Kidney (tissue), 14 donors: Measurements from ENCODE around the gene MRPS10. TPM values are rescaled to one million over a fixed set of nuclear protein-coding genes. Genes with fewer than 3 reads are reported as not detected.

Experiments used
- DNase-seq, 5 donors: peaks; one replicate each; pipeline ENCODE4 v3.0.0-alpha.2; 2013 to 2020
- FAIRE-seq: peaks from 2 replicates; lab custom pipeline; 2012; peaks lifted over from hg19 to GRCh38; lab: Jason Lieb, UNC
- H3K27ac ChIP-seq, 2 donors: one replicate each; pipeline ENCODE4 v1.7.0; 2013; ENCODE audit warnings: low read depth in 2 of 2, low read length in 2 of 2, inconsistent platforms in 1 of 2
- H3K27me3 ChIP-seq: one replicate; pipeline ENCODE4 v1.7.1; 2013; ENCODE audit warnings: low read length, inconsistent platforms; ENCODE audit not compliant: control insufficient read depth, insufficient read depth
- H3K36me3 ChIP-seq, 3 donors: one replicate each; pipeline versions ENCODE4 v1.7.0 to v1.7.1; 2013; ENCODE audit warnings: low read length in 3 of 3, control low read depth in 1 of 3, inconsistent platforms in 1 of 3; ENCODE audit not compliant: insufficient read depth in 3 of 3, control insufficient read depth in 2 of 3
- H3K4me1 ChIP-seq, 3 donors: one replicate each; pipeline versions ENCODE4 v1.7.0 to v1.7.1; 2013; ENCODE audit warnings: low read length in 3 of 3, inconsistent platforms in 1 of 3, low read depth in 1 of 3; ENCODE audit not compliant: control insufficient read depth in 2 of 3, insufficient read depth in 2 of 3
- H3K4me3 ChIP-seq, 3 donors: one replicate each; pipeline versions ENCODE4 v1.7.0 to v1.8.1; 2013; ENCODE audit warnings: low read length in 3 of 3, control low read depth in 1 of 3, inconsistent platforms in 1 of 3
- H3K9ac ChIP-seq, 3 donors: one replicate each; pipeline versions ENCODE4 v1.7.0 to v1.7.1; 2013; ENCODE audit warnings: low read length in 3 of 3, control low read depth in 1 of 3, inconsistent platforms in 1 of 3
- H3K9me3 ChIP-seq, 3 donors: one replicate each; pipeline versions ENCODE4 v1.7.0 to v1.7.1; 2013; ENCODE audit warnings: low read length in 3 of 3, control low read depth in 1 of 3, inconsistent platforms in 1 of 3; ENCODE audit not compliant: control insufficient read depth in 2 of 3, insufficient read depth in 1 of 3
- CTCF ChIP-seq: IDR thresholded peaks from 3 replicates; pipeline ENCODE4 v1.5.1; 2012; ENCODE audit warnings: mild to moderate bottlenecking, moderate library complexity, borderline replicate concordance; ENCODE audit not compliant: insufficient read depth; ENCODE audit errors: extremely low read depth
- intact Hi-C: fragments of 100-400 bp; cut with DNase I; formaldehyde crosslinking; loops from one replicate; pipeline ENCODE4 v1.11.1; 2022
- polyA plus RNA-seq: library from polyadenylated mRNA; stranded (reverse); fragments of 350-450 nt; fragmentation: Illumina TruSeq; extraction: RNeasy Lipid Tissue Mini Kit (QIAGEN cat#74804); gene quantifications from one replicate; pipeline ENCODE4 v1.2.3, GENCODE V29; 2014; ENCODE audit warnings: low read depth, low replicate concordance; ENCODE audit not compliant: insufficient read depth
- total RNA-seq: library from RNA; stranded (reverse); fragmentation: NEBNext Ultra II Directional; extraction: Animal tissue kit (Norgen Biotek cat#: 25700); gene quantifications from one replicate; pipeline ENCODE4 v1.2.1, GENCODE V29; 2021
- donor health status: control.
- donor health status: control.
- donor health status: control.
- donor health status: control.
- donor health status: control.
- donor health status: DM: yes; HTN: yes; CAD: no.
- donor health status: Normal renal cell carcinoma (clear cell type).

The MRPS10 gene
- total and polyA plus RNA-seq, 2 donors from 2014 or later, result 28.0 to 39.6 TPM

- no peak for TF ChIP-seq CTCF
- no peaks in the 10 kb centered on the region for H3K27me3 ChIP-seq
- peaks cover 0 to 9% (median 0%) of the 10 kb centered on the region in 3 donors for H3K4me1 ChIP-seq
- FAIRE-seq (no peak), DNase-seq (peak in 1 of 5 donors; percentile 85)
- peaks cover 0 to 2% (median 0%) of the 10 kb centered on the region in 3 donors for H3K36me3 ChIP-seq
- intact Hi-C loops, result no loop called here
- H3K27ac ChIP-seq, result peak overlapping the region in 1 of 2 donors; percentile 41
- H3K4me3 ChIP-seq, result no peak overlapping the region
- H3K9ac ChIP-seq, result no peak overlapping the region
- H3K9me3 ChIP-seq, result no peaks in the 10 kb centered on the region
Observed at GRCh38 chr6:42259286-42259685, 41.6 kb upstream of the MRPS10 start.

GRCh38 chr6:42257614-42258013 is 40.0 kb upstream of the MRPS10 start:
- peaks cover 0 to 13% (median 0%) of the 10 kb centered on the region in 3 donors for H3K4me1 ChIP-seq
- H3K27ac ChIP-seq, result no peak overlapping the region
- intact Hi-C loops, result no loop called here
- no peak overlapping the region for H3K4me3 ChIP-seq
- FAIRE-seq (no peak), DNase-seq (no peak)
- no peak for TF ChIP-seq CTCF
- peaks cover 0 to 4% (median 2%) of the 10 kb centered on the region in 3 donors for H3K36me3 ChIP-seq
- no peaks in the 10 kb centered on the region for H3K27me3 ChIP-seq
- no peaks in the 10 kb centered on the region for H3K9me3 ChIP-seq
- H3K9ac ChIP-seq, result no peak overlapping the region

- peaks cover 0 to 4% (median 2%) of the 10 kb centered on the region in 3 donors for H3K36me3 ChIP-seq
- no peak overlapping the region for H3K9ac ChIP-seq
- FAIRE-seq (no peak), DNase-seq (peak in 4 of 5 donors; percentile 54 to 85 (median 66))
- no peak overlapping the region for H3K27ac ChIP-seq
- no peaks in the 10 kb centered on the region for H3K27me3 ChIP-seq
- H3K9me3 ChIP-seq, result no peaks in the 10 kb centered on the region
- TF ChIP-seq CTCF, result no peak
- intact Hi-C loops, result no loop called here
- no peak overlapping the region for H3K4me3 ChIP-seq
- peaks cover 0 to 18% (median 4%) of the 10 kb centered on the region in 3 donors for H3K4me1 ChIP-seq
Observed at GRCh38 chr6:42257063-42257462, 39.4 kb upstream of the MRPS10 start.

GRCh38 chr6:42255050-42255449 is 37.4 kb upstream of the MRPS10 start:
- intact Hi-C loops, result no loop called here
- H3K27me3 ChIP-seq, result no peaks in the 10 kb centered on the region
- H3K9me3 ChIP-seq, result no peaks in the 10 kb centered on the region
- peaks cover 0 to 26% (median 16%) of the 10 kb centered on the region in 3 donors for H3K4me1 ChIP-seq
- H3K27ac ChIP-seq, result no peak overlapping the region
- FAIRE-seq (no peak), DNase-seq (no peak)
- no peak overlapping the region for H3K4me3 ChIP-seq
- no peak for TF ChIP-seq CTCF
- H3K9ac ChIP-seq, result no peak overlapping the region
- peaks cover 0 to 4% (median 2%) of the 10 kb centered on the region in 3 donors for H3K36me3 ChIP-seq
